ENCODE results near the gene HAO2. TPM values are rescaled to one million over a fixed set of nuclear protein-coding genes. Genes with fewer than 3 reads are reported as not detected.

HAO2 gene
- total and polyA plus RNA-seq, 5 donors from 2014 or later = not detected

DNA sequence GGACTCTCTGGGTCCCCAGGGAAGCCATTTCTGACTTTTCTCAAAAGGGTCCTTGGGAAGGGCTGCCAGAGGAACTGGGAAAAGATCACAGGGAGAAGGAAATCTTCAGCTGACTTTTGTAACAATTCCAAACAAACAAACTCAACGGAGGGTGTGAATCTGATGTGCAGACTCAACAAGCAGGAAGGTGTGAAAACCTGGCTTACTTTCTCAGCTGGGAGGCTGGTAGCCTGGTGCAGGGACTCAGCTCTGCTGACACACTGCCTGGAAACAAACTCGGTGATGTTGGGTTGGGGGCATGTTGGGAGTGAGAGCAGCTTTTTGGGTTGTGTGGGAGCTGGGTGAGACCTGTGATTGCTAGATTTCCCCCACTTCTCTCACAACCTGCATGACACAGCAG, 36.2 kb downstream of the HAO2 start:
- H3K27me3 ChIP-seq (ENCODE audit: control insufficient read depth, insufficient read depth, low read length) = no peaks in the 10 kb centered on the region
- no peak overlapping the region for H3K4me3 Mint-ChIP-seq
- ATAC-seq (ENCODE audit: low read depth in 2 of 2) (no peak), DNase-seq (no peak)
- no peaks in the 10 kb centered on the region for H3K4me1 ChIP-seq (ENCODE audit: control insufficient read depth, insufficient read depth, low read length, poor library complexity, severe bottlenecking)
- peaks cover 0 to 10% of the 10 kb centered on the region in 2 experiments for H3K9me3 ChIP-seq (ENCODE audit: control insufficient read depth in 2 of 2, low read length in 2 of 2)
- H3K9me3 Mint-ChIP-seq = peaks cover 0 to 25% (median 8%) of the 10 kb centered on the region in 7 donors
- H3K4me1 Mint-ChIP-seq = no peaks in the 10 kb centered on the region
- no peak overlapping the region for H3K4me3 ChIP-seq (ENCODE audit: low read depth, low read length)
- H3K27ac Mint-ChIP-seq = no peak overlapping the region
- H3K27ac ChIP-seq (ENCODE audit: insufficient read depth, low read length, poor library complexity, severe bottlenecking) = no peak overlapping the region
- no peaks in the 10 kb centered on the region for H3K36me3 ChIP-seq (ENCODE audit: control insufficient read depth, insufficient read depth, low read length)
- H3K27me3 Mint-ChIP-seq = no peaks in the 10 kb centered on the region
- H3K36me3 Mint-ChIP-seq = no peaks in the 10 kb centered on the region

DNA sequence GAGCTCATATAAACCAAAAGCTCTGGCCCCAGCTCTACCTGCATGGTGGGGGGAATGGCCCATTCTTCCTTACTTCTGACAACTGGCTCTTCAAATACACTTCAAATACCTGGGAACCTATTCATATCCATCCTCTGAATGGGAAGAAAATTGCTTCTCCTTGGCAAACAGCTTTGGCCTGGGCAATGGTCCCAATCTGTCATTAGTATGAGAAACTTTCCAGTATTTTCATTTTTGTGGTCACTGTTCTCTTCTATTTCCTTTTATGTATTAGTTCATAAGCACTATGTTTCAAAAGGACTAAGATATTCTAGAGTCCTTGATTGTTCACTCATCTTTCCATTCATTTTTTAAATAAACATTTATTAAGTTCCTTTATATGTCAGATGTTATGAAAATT, 41.1 kb downstream of the HAO2 start:
- H3K4me1 Mint-ChIP-seq = no peaks in the 10 kb centered on the region
- no peak overlapping the region for H3K27ac Mint-ChIP-seq
- Histone ChIP-seq H3K36me3 (ENCODE audit: control insufficient read depth, insufficient read depth, low read length) (no peaks in the 10 kb centered on the region), H3K4me1 (ENCODE audit: control insufficient read depth, insufficient read depth, low read length, poor library complexity, severe bottlenecking) (no peaks in the 10 kb centered on the region), H3K27ac (ENCODE audit: insufficient read depth, low read length, poor library complexity, severe bottlenecking) (no peak overlapping the region), H3K9me3 (ENCODE audit: control insufficient read depth in 2 of 2, low read length in 2 of 2) (peaks cover 0 to 6% of the 10 kb centered on the region in 2 experiments), H3K27me3 (ENCODE audit: control insufficient read depth, insufficient read depth, low read length) (no peaks in the 10 kb centered on the region), H3K4me3 (ENCODE audit: low read depth, low read length) (no peak overlapping the region)
- no peaks in the 10 kb centered on the region for H3K27me3 Mint-ChIP-seq
- H3K36me3 Mint-ChIP-seq = no peaks in the 10 kb centered on the region
- DNase-seq (no peak), ATAC-seq (ENCODE audit: low read depth in 2 of 2) (no peak)
- H3K9me3 Mint-ChIP-seq = peaks cover 1 to 30% (median 5%) of the 10 kb centered on the region in 7 donors
- no peak overlapping the region for H3K4me3 Mint-ChIP-seq

GRCh38 chr1:119410961-119411360, 42.4 kb downstream of the HAO2 start:
- DNase-seq (no peak), ATAC-seq (ENCODE audit: low read depth in 2 of 2) (no peak)
- peaks cover 0 to 6% of the 10 kb centered on the region in 2 experiments for H3K9me3 ChIP-seq (ENCODE audit: control insufficient read depth in 2 of 2, low read length in 2 of 2)
- H3K27me3 Mint-ChIP-seq = no peaks in the 10 kb centered on the region
- H3K4me3 Mint-ChIP-seq = no peak overlapping the region
- H3K27me3 ChIP-seq (ENCODE audit: control insufficient read depth, insufficient read depth, low read length) = no peaks in the 10 kb centered on the region
- H3K4me1 Mint-ChIP-seq = no peaks in the 10 kb centered on the region
- H3K27ac Mint-ChIP-seq = no peak overlapping the region
- H3K27ac ChIP-seq (ENCODE audit: insufficient read depth, low read length, poor library complexity, severe bottlenecking) = no peak overlapping the region
- H3K9me3 Mint-ChIP-seq = peaks cover 1 to 25% (median 5%) of the 10 kb centered on the region in 7 donors
- H3K4me3 ChIP-seq (ENCODE audit: low read depth, low read length) = no peak overlapping the region
- no peaks in the 10 kb centered on the region for H3K4me1 ChIP-seq (ENCODE audit: control insufficient read depth, insufficient read depth, low read length, poor library complexity, severe bottlenecking)
- no peaks in the 10 kb centered on the region for H3K36me3 ChIP-seq (ENCODE audit: control insufficient read depth, insufficient read depth, low read length)
- no peaks in the 10 kb centered on the region for H3K36me3 Mint-ChIP-seq

- no peak within 1 kb of the TSS for H3K27ac ChIP-seq (ENCODE audit: insufficient read depth, low read length, poor library complexity, severe bottlenecking)
- Mint-ChIP-seq H3K9me3 (peaks cover 0 to 5% (median 1%) of the 10 kb centered on the region in 7 donors), H3K27ac (no peak within 1 kb of the TSS), H3K4me1 (no peaks in the 10 kb centered on the region), H3K4me3 (no peak within 1 kb of the TSS), H3K36me3 (no peaks in the 10 kb centered on the region), H3K27me3 (no peaks in the 10 kb centered on the region)
- H3K27me3 ChIP-seq (ENCODE audit: control insufficient read depth, insufficient read depth, low read length) = no peaks in the 10 kb centered on the region
- no peak within 1 kb of the TSS for H3K4me3 ChIP-seq (ENCODE audit: low read depth, low read length)
- H3K9me3 ChIP-seq (ENCODE audit: control insufficient read depth in 2 of 2, low read length in 2 of 2) = no peaks in the 10 kb centered on the region
- ATAC-seq (ENCODE audit: low read depth in 2 of 2) (no peak), DNase-seq (no peak)
- H3K4me1 ChIP-seq (ENCODE audit: control insufficient read depth, insufficient read depth, low read length, poor library complexity, severe bottlenecking) = no peaks in the 10 kb centered on the region
- H3K36me3 ChIP-seq (ENCODE audit: control insufficient read depth, insufficient read depth, low read length) = no peaks in the 10 kb centered on the region
These were observed 46.4 kb downstream of the HAO2 start, which contains the start of gene HSD3B2 for GRCh38 chr1:119414950-119415349. HSD3B2 (plus strand) TSS chr1:119415150; CDS start chr1:119415420, 270 bp downstream.

GRCh38 chr1:119416006-119416640, 47.5 kb downstream of the HAO2 start:
- Histone ChIP-seq H3K27me3 (ENCODE audit: control insufficient read depth, insufficient read depth, low read length) (no peaks in the 10 kb centered on the region), H3K4me3 (ENCODE audit: low read depth, low read length) (no peak overlapping the region), H3K36me3 (ENCODE audit: control insufficient read depth, insufficient read depth, low read length) (no peaks in the 10 kb centered on the region), H3K9me3 (ENCODE audit: control insufficient read depth in 2 of 2, low read length in 2 of 2) (no peaks in the 10 kb centered on the region), H3K4me1 (ENCODE audit: control insufficient read depth, insufficient read depth, low read length, poor library complexity, severe bottlenecking) (no peaks in the 10 kb centered on the region), H3K27ac (ENCODE audit: insufficient read depth, low read length, poor library complexity, severe bottlenecking) (no peak overlapping the region)
- peaks cover 0 to 1% (median 0%) of the 10 kb centered on the region in 7 donors for H3K9me3 Mint-ChIP-seq
- no peak overlapping the region for H3K4me3 Mint-ChIP-seq
- no peaks in the 10 kb centered on the region for H3K27me3 Mint-ChIP-seq
- no peaks in the 10 kb centered on the region for H3K36me3 Mint-ChIP-seq
- H3K4me1 Mint-ChIP-seq = no peaks in the 10 kb centered on the region
- no peak overlapping the region for H3K27ac Mint-ChIP-seq
- no peak for ATAC-seq (ENCODE audit: low read depth in 2 of 2)
- no peak for DNase-seq

- H3K4me1 ChIP-seq (ENCODE audit: control insufficient read depth, insufficient read depth, low read length, poor library complexity, severe bottlenecking) = no peaks in the 10 kb centered on the region
- H3K4me3 ChIP-seq (ENCODE audit: low read depth, low read length) = no peak overlapping the region
- Mint-ChIP-seq H3K4me3 (no peak overlapping the region), H3K9me3 (no peaks in the 10 kb centered on the region), H3K36me3 (no peaks in the 10 kb centered on the region), H3K4me1 (no peaks in the 10 kb centered on the region), H3K27me3 (no peaks in the 10 kb centered on the region), H3K27ac (no peak overlapping the region)
- H3K27me3 ChIP-seq (ENCODE audit: control insufficient read depth, insufficient read depth, low read length) = no peaks in the 10 kb centered on the region
- H3K27ac ChIP-seq (ENCODE audit: insufficient read depth, low read length, poor library complexity, severe bottlenecking) = no peak overlapping the region
- ATAC-seq (ENCODE audit: low read depth in 2 of 2) (no peak), DNase-seq (no peak)
- no peaks in the 10 kb centered on the region for H3K36me3 ChIP-seq (ENCODE audit: control insufficient read depth, insufficient read depth, low read length)
- H3K9me3 ChIP-seq (ENCODE audit: control insufficient read depth in 2 of 2, low read length in 2 of 2) = no peaks in the 10 kb centered on the region
These were observed 50.5 kb downstream of the HAO2 start for GRCh38 chr1:119419109-119419508.

GRCh38 chr1:119420638-119421037, 52.1 kb downstream of the HAO2 start:
- Histone ChIP-seq H3K4me3 (ENCODE audit: low read depth, low read length) (no peak overlapping the region), H3K27ac (ENCODE audit: insufficient read depth, low read length, poor library complexity, severe bottlenecking) (no peak overlapping the region), H3K9me3 (ENCODE audit: control insufficient read depth in 2 of 2, low read length in 2 of 2) (no peaks in the 10 kb centered on the region), H3K27me3 (ENCODE audit: control insufficient read depth, insufficient read depth, low read length) (no peaks in the 10 kb centered on the region), H3K4me1 (ENCODE audit: control insufficient read depth, insufficient read depth, low read length, poor library complexity, severe bottlenecking) (no peaks in the 10 kb centered on the region), H3K36me3 (ENCODE audit: control insufficient read depth, insufficient read depth, low read length) (no peaks in the 10 kb centered on the region)
- H3K36me3 Mint-ChIP-seq = no peaks in the 10 kb centered on the region
- H3K27me3 Mint-ChIP-seq = no peaks in the 10 kb centered on the region
- H3K4me1 Mint-ChIP-seq = no peaks in the 10 kb centered on the region
- no peak for DNase-seq
- ATAC-seq (ENCODE audit: low read depth in 2 of 2) = no peak
- no peaks in the 10 kb centered on the region for H3K9me3 Mint-ChIP-seq
- no peak overlapping the region for H3K4me3 Mint-ChIP-seq
- H3K27ac Mint-ChIP-seq = no peak overlapping the region

DNA sequence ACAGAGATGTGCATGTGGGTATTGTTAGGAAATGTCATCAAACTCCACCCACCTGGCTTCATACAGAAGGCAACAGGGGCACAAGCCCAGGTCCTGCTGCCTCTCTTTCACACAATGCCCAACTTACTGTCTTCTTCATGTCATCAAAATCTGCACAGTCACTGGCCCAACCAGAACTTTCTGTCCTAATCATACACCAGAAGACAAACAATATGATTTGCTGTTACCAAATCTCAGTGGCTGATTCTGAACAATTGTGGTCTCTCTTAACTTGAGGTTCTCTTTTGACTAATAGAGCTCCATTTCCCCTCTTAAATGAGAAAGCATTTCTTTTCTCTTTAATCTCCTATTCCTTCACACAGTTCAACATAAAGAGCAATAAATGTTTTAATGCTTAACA, 54.0 kb downstream of the HAO2 start:
- Histone ChIP-seq H3K4me1 (ENCODE audit: control insufficient read depth, insufficient read depth, low read length, poor library complexity, severe bottlenecking) (no peaks in the 10 kb centered on the region), H3K27me3 (ENCODE audit: control insufficient read depth, insufficient read depth, low read length) (no peaks in the 10 kb centered on the region), H3K4me3 (ENCODE audit: low read depth, low read length) (no peak overlapping the region), H3K36me3 (ENCODE audit: control insufficient read depth, insufficient read depth, low read length) (no peaks in the 10 kb centered on the region), H3K27ac (ENCODE audit: insufficient read depth, low read length, poor library complexity, severe bottlenecking) (no peak overlapping the region), H3K9me3 (ENCODE audit: control insufficient read depth in 2 of 2, low read length in 2 of 2) (no peaks in the 10 kb centered on the region)
- no peaks in the 10 kb centered on the region for H3K27me3 Mint-ChIP-seq
- ATAC-seq (ENCODE audit: low read depth in 2 of 2) (no peak), DNase-seq (no peak)
- H3K4me3 Mint-ChIP-seq = no peak overlapping the region
- peaks cover 0 to 4% (median 0%) of the 10 kb centered on the region in 7 donors for H3K9me3 Mint-ChIP-seq
- H3K27ac Mint-ChIP-seq = no peak overlapping the region
- no peaks in the 10 kb centered on the region for H3K4me1 Mint-ChIP-seq
- H3K36me3 Mint-ChIP-seq = no peaks in the 10 kb centered on the region
